T-helper 1 cell (primary cell): ENCODE results near the gene OR2T2.
"Not testable (repeated sequence)": the region's sequence is repeated elsewhere in the genome, so short reads cannot be mapped to it uniquely, and the experiment has no call there.

Experiments used
- DNase-seq, 5 donors: peaks; one replicate each; pipeline ENCODE4 v3.0.0-alpha.2; 2012 to 2020

The OR2T2 gene

GRCh38 chr1:248450466-248451145 lies 5.2 kb downstream of the OR2T2 start:
- not testable (repeated sequence) for DNase-seq

- not testable (repeated sequence) for DNase-seq
These were observed 8.2 kb downstream of the OR2T2 start for GRCh38 chr1:248453619-248454018.

- DNase-seq = not testable (repeated sequence)
These were observed 9.6 kb downstream of the OR2T2 start for GRCh38 chr1:248455045-248455444.

- DNase-seq = not testable (repeated sequence)
These were observed 11.2 kb downstream of the OR2T2 start for GRCh38 chr1:248456635-248457034.

GRCh38 chr1:248459117-248459516 lies 13.7 kb downstream of the OR2T2 start:
- not testable (repeated sequence) for DNase-seq

GRCh38 chr1:248471154-248471553 lies 25.7 kb downstream of the OR2T2 start:
- no peak for DNase-seq

- DNase-seq = not testable (repeated sequence)
These were observed 26.7 kb downstream of the OR2T2 start for GRCh38 chr1:248472111-248472510.

- not testable (repeated sequence) for DNase-seq
These were observed 27.6 kb downstream of the OR2T2 start, which contains the start of gene OR2T3 for GRCh38 chr1:248473051-248473450. Gene OR2T3 (plus strand): TSS chr1:248473351. CDS start chr1:248473351, 0 bp downstream.

GRCh38 chr1:248475660-248476059 lies 30.2 kb downstream of the OR2T2 start:
- not testable (repeated sequence) for DNase-seq

GRCh38 chr1:248481686-248482579 lies 36.5 kb downstream of the OR2T2 start:
- peak in 1 of 5 donors; percentile 66 for DNase-seq

- not testable (repeated sequence) for DNase-seq
These were observed 42.9 kb downstream of the OR2T2 start, which contains the start of gene OR2T5 for GRCh38 chr1:248488289-248488688. Gene OR2T5 (plus strand): TSS chr1:248488589. CDS start chr1:248488589, 0 bp downstream.

GRCh38 chr1:248496661-248497060 lies 51.2 kb downstream of the OR2T2 start:
- DNase-seq = not testable (repeated sequence)

- not testable (repeated sequence) for DNase-seq
These were observed 55.0 kb downstream of the OR2T2 start for GRCh38 chr1:248500305-248501035.
